ENCODE results near the gene CFAP58. TPM values are rescaled to one million over a fixed set of nuclear protein-coding genes. Genes with fewer than 3 reads are reported as not detected.

CFAP58 gene
- total RNA-seq, 2 donors from 2014 or later: 0.68 to 0.97 TPM

DNA sequence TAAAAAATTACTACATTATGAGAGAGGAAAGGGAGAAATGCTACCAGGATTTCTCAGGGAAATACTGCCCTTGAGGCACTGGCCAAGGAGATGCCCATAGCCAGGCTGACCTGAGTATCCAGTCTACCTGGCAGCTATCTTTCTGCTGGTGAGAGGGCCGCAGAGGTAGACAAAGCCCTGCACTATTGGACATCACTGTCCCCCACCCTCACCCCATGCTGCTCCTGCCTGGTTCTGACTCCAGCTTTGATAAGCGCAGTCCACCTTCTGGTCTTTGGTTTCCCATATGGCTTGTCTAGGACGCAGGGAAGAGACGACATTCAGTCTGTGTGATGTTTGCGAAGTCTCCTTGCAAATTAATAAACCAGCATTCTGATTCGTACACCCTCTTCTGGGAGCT lies 19.1 kb upstream of the CFAP58 start:
- H3K27ac Mint-ChIP-seq: no peak overlapping the region
- peaks cover 61% of the 10 kb centered on the region for H3K4me1 Mint-ChIP-seq
- no peaks in the 10 kb centered on the region for H3K9me3 Mint-ChIP-seq
- 98 to 100% methylated on average over 5 to 6 of the region's 6 CpGs for WGBS, 2 experiments (ENCODE audit: insufficient coverage in 1 of 2, insufficient read length in 1 of 2)
- Histone ChIP-seq H3K9me3 (ENCODE audit: control insufficient read depth, low read length) (no peaks in the 10 kb centered on the region), H3K4me1 (ENCODE audit: control insufficient read depth, insufficient read depth, low read length) (peaks cover 37% of the 10 kb centered on the region), H3K27me3 (ENCODE audit: control insufficient read depth, insufficient read depth, low read length, poor library complexity, severe bottlenecking) (no peaks in the 10 kb centered on the region), H3K4me3 (ENCODE audit: low read length) (no peak overlapping the region), H3K9ac (ENCODE audit: extremely low read depth, low read length, poor library complexity, severe bottlenecking) (no peak overlapping the region), H3K36me3 (ENCODE audit: control insufficient read depth, insufficient read depth, low read length) (peaks cover 7% of the 10 kb centered on the region), H3K27ac (ENCODE audit: low read depth, low read length) (no peak overlapping the region)
- peak; percentile 27 for DNase-seq
- peaks cover 6% of the 10 kb centered on the region for H3K27me3 Mint-ChIP-seq (ENCODE audit: insufficient read depth)
- H3K36me3 Mint-ChIP-seq (ENCODE audit: low read depth): no peaks in the 10 kb centered on the region
- TF ChIP-seq, protein P1, sequence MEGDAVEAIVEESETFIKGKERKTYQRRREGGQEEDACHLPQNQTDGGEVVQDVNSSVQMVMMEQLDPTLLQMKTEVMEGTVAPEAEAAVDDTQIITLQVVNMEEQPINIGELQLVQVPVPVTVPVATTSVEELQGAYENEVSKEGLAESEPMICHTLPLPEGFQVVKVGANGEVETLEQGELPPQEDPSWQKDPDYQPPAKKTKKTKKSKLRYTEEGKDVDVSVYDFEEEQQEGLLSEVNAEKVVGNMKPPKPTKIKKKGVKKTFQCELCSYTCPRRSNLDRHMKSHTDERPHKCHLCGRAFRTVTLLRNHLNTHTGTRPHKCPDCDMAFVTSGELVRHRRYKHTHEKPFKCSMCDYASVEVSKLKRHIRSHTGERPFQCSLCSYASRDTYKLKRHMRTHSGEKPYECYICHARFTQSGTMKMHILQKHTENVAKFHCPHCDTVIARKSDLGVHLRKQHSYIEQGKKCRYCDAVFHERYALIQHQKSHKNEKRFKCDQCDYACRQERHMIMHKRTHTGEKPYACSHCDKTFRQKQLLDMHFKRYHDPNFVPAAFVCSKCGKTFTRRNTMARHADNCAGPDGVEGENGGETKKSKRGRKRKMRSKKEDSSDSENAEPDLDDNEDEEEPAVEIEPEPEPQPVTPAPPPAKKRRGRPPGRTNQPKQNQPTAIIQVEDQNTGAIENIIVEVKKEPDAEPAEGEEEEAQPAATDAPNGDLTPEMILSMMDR (conservative IDR thresholded peaks at IDR 0.05): no peak
- H3K4me3 Mint-ChIP-seq: no peak overlapping the region

DNA sequence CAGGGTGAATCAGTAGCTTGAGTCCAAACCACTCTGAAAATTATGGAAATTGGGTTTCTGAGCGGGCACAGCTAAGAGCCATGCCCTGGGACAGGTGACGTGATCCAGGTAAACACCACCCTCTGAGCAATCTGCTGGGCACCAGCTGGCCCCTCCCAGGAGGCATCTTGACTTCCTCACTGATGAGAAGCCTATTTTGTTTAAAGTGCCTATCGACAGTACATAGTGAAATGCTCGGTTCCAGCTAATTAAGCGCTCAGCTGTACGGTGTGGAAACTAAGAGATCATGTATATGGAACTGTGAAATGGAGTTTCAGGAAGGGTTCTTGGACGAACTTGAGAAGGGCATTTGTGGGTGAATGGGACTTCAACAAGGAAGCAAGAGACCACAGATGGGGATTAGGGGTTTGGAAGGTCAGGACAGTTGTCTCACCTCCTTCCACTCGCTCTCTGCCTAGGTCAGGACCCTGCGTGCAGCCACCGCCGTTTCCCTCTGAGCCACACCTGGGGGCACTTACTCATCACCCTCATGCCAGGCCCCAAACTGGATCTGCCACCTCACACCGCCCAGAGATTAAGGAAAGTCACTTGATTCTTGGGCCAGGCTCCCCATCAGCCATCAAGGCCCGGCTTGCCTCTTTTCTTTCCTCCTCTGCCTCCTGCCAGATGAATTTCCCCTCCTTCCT lies 18.5 kb upstream of the CFAP58 start:
- peak; percentile 38 for DNase-seq
- H3K27ac Mint-ChIP-seq: no peak overlapping the region
- H3K4me3 ChIP-seq (ENCODE audit: low read length): no peak overlapping the region
- no peaks in the 10 kb centered on the region for H3K36me3 Mint-ChIP-seq (ENCODE audit: low read depth)
- H3K27me3 Mint-ChIP-seq (ENCODE audit: insufficient read depth): peaks cover 8% of the 10 kb centered on the region
- H3K27me3 ChIP-seq (ENCODE audit: control insufficient read depth, insufficient read depth, low read length, poor library complexity, severe bottlenecking): no peaks in the 10 kb centered on the region
- 94 to 95% methylated on average over 8 to 13 of the region's 13 CpGs for WGBS, 2 experiments (ENCODE audit: insufficient coverage in 1 of 2, insufficient read length in 1 of 2)
- H3K4me1 Mint-ChIP-seq: peaks cover 61% of the 10 kb centered on the region
- H3K36me3 ChIP-seq (ENCODE audit: control insufficient read depth, insufficient read depth, low read length): peaks cover 7% of the 10 kb centered on the region
- H3K4me1 ChIP-seq (ENCODE audit: control insufficient read depth, insufficient read depth, low read length): peaks cover 31% of the 10 kb centered on the region
- TF ChIP-seq, protein P1 (conservative IDR thresholded peaks at IDR 0.05): no peak
- H3K4me3 Mint-ChIP-seq: no peak overlapping the region
- H3K9me3 ChIP-seq (ENCODE audit: control insufficient read depth, low read length): no peaks in the 10 kb centered on the region
- H3K27ac ChIP-seq (ENCODE audit: low read depth, low read length): no peak overlapping the region
- no peak overlapping the region for H3K9ac ChIP-seq (ENCODE audit: extremely low read depth, low read length, poor library complexity, severe bottlenecking)
- H3K9me3 Mint-ChIP-seq: no peaks in the 10 kb centered on the region

DNA sequence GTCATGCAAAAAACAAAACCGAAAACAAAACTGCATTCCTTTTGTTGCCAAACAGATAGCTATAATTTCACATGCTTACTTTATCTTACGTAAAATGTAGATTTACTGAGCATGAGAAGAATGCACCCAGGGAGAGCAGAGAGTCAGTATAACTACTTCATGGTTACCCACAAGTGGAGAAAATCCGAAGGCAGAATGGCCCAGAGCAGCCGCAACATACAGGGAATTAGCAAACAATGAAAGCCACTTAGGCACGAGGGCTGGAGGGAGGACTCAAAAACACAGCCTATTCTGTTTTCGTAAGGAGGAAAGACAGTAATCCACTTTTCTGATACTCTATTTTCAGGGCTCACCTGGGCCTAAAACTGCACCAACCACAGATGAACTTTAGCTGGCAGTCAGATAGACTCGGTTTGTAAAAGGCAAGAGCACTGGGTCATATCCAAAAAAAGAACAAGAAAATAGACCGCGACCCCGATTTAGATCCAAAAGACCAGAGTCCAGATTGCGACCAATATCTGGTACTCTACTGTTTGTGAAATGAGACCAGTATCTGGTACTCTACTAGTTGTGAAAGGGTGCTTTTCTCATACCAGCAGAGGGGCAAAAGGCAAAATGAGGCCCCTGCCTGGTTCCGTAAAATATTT lies 16.7 kb upstream of the CFAP58 start:
- H3K27ac ChIP-seq (ENCODE audit: low read depth, low read length): no peak overlapping the region
- peak overlapping the region; percentile 78 for H3K4me3 Mint-ChIP-seq
- peak overlapping the region; percentile 82 for H3K9ac ChIP-seq (ENCODE audit: extremely low read depth, low read length, poor library complexity, severe bottlenecking)
- 11 to 13% methylated on average over 9 to 12 of the region's 12 CpGs for WGBS, 2 experiments (ENCODE audit: insufficient coverage in 1 of 2, insufficient read length in 1 of 2)
- H3K4me1 ChIP-seq (ENCODE audit: control insufficient read depth, insufficient read depth, low read length): peaks cover 17% of the 10 kb centered on the region
- peak overlapping the region; percentile 96 for H3K4me3 ChIP-seq (ENCODE audit: low read length)
- peaks cover 46% of the 10 kb centered on the region for H3K4me1 Mint-ChIP-seq
- H3K9me3 ChIP-seq (ENCODE audit: control insufficient read depth, low read length): no peaks in the 10 kb centered on the region
- peaks cover 8% of the 10 kb centered on the region for H3K27me3 Mint-ChIP-seq (ENCODE audit: insufficient read depth)
- H3K36me3 Mint-ChIP-seq (ENCODE audit: low read depth): no peaks in the 10 kb centered on the region
- TF ChIP-seq, protein P1 (conservative IDR thresholded peaks at IDR 0.05): no peak
- peak overlapping the region; percentile 86 for H3K27ac Mint-ChIP-seq
- peak; percentile 72 for DNase-seq
- H3K9me3 Mint-ChIP-seq: no peaks in the 10 kb centered on the region
- no peaks in the 10 kb centered on the region for H3K27me3 ChIP-seq (ENCODE audit: control insufficient read depth, insufficient read depth, low read length, poor library complexity, severe bottlenecking)
- H3K36me3 ChIP-seq (ENCODE audit: control insufficient read depth, insufficient read depth, low read length): peaks cover 7% of the 10 kb centered on the region
